Non-pigmented ciliary epithelial cell (primary cell): ENCODE data around the gene CUBN.

Source experiments
- DNase-seq: peaks from one replicate; pipeline ENCODE4 v3.0.0-alpha.2; 2010; ENCODE audit warnings: low read depth

The CUBN gene

GRCh38 chr10:16916496-16916895, 213.1 kb downstream of the CUBN start:
- DNase-seq = no peak

DNA sequence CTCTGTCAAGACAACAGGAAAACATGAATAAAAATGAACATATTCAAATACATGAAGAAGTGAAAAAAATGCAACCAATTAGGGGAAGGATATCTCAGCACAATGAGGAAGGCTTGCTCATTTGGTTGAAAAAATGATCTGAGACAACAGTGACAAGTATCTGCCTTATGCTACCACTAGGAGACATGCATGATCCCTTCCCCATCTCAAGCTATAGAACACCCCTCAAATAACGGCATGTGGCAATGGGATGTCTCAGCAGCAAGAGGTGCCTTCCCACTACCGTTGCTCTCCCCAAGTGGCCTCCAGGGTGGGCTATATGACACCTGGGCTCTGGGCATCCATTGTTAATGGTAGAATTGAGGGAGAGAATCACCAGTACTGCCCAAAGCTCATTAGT, 214.3 kb downstream of the CUBN start:
- no peak for DNase-seq

- no peak for DNase-seq
These were observed 216.3 kb downstream of the CUBN start for GRCh38 chr10:16913266-16913665.

GRCh38 chr10:16910793-16911164, 218.8 kb downstream of the CUBN start:
- no peak for DNase-seq

GRCh38 chr10:16909961-16910792, 219.4 kb downstream of the CUBN start:
- DNase-seq = no peak

DNA sequence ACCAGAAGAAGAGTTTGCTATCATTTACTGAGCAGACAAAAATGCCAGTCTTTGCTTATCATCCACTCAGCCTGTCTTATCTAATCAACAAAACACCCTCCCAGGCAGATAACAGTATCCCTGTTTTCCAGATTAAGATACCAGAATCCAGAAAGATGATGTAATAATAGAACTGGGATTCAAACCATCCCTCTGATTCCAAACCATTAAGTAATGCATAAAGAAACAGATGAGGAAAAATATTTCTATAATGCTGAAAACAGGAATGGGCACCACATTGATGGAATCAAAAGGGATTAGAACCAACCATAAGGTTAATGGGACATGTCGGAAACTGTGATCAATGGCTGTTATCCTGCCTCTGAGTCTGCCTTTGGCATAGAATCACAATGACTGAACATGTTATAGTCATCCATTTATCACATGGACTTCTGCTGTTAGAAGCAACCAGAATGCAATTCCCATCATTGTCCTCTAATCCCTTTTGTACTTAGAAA, 220.3 kb downstream of the CUBN start:
- DNase-seq = no peak

- no peak for DNase-seq
These were observed 221.9 kb downstream of the CUBN start for GRCh38 chr10:16907687-16908086.

DNA sequence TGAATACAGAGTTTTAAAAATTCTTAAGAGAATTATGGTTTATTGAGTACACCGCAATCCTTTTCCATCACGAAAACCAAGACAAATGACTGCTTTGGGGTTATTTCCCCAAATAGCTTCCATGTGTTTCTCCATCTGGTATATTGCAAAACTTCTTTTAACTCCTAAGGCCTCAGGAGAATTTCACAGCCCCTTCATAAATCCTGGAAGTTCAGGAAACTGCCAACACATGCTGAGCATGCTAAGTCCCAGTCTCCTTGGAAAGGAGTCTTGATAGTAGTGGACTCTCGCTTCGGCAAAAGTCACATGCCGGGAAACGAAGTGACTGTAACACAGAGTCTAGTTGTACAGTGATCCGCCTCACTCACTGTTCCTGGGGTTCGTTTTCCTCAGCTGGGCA, 224.3 kb downstream of the CUBN start:
- DNase-seq = no peak

DNA sequence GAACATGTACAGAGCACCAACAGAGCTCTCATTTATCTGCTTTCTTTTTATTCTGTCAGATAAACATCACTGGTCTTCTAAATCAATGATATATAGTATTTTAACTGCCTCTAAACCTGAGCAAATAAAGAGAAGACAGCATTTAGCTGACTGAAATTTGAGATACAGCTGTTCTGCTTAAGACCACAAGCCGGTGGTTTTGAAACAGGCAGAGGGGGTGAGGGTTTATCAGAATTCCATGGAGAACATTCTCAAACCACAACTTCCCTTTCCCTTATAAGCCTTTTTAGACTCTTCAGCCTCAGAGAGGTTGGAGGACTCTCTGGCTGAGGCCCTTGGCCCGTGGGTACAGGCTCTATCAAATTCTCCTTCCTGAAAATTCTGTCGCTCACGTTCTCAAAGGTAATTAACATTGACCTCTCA, 225.0 kb downstream of the CUBN start:
- peak; percentile 79 for DNase-seq

GRCh38 chr10:16904049-16904448, 225.6 kb downstream of the CUBN start:
- DNase-seq = no peak

DNA sequence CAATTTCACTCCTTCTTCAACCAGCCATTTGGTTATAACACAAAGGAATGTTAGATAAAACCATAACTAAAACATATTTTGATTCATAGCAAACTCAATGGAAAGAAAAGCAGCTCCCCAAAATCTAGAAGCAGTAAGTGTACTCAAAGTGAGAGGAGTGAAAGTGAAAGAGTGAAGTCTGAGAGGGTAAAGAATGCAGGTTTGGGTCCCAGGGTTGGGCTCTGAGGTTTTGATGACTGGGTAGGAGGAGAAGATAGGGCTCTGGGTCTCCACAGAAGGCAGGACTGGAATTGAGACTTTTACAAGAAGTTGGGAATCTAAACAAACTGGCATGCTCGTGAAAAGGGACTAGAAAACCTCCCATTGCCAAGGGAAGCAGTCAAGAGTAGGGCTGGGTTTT, 227.0 kb downstream of the CUBN start:
- DNase-seq = no peak

- no peak for DNase-seq
These were observed 228.5 kb downstream of the CUBN start for GRCh38 chr10:16901106-16901505.

GRCh38 chr10:16896993-16897392, 232.6 kb downstream of the CUBN start:
- no peak for DNase-seq

DNA sequence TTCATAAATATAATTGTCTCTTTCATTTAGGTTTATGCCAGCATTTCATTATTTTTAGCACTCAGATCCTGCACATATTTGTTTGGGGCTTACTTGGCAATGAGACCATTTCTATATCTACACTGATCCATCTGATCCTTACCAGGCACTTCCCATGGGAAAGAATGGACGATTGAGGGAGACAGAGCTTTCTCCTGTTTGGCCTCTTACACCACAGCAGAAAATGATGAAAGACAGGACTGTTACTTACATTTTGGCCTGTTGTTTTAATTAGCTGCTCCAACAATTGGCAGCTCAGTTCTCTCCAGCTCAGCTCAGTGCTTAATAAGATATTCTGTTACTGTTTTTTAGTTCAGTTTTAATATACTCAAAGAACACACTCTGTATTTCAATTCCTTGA, 234.8 kb downstream of the CUBN start:
- no peak for DNase-seq

- no peak for DNase-seq
These were observed 235.9 kb downstream of the CUBN start for GRCh38 chr10:16893664-16894063.

- DNase-seq = peak; percentile 52
These were observed 238.0 kb downstream of the CUBN start for GRCh38 chr10:16891375-16892313.

GRCh38 chr10:16890691-16891090, 238.9 kb downstream of the CUBN start:
- no peak for DNase-seq

DNA sequence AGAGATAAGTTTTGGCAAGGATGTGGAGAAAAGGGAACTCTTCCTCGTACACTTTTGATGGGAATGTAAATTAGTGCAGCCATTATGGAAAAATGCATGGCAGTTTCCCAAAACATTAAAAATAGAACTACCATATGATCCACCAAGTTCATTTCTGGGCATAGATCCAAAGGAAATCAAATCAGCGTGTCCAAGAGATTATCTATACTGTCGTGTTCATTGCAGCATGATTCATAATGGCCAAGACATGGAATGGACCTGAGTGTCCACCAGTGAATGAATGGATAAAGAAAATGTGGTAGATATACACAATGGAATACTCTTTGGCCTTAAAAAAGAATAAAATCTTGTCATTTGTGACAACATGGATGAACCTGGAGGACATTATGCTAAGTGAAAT, 242.0 kb downstream of the CUBN start:
- DNase-seq = peak; percentile 76

- no peak for DNase-seq
These were observed 243.6 kb downstream of the CUBN start for GRCh38 chr10:16886031-16886430.

GRCh38 chr10:16884497-16884896, 245.1 kb downstream of the CUBN start:
- no peak for DNase-seq

DNA sequence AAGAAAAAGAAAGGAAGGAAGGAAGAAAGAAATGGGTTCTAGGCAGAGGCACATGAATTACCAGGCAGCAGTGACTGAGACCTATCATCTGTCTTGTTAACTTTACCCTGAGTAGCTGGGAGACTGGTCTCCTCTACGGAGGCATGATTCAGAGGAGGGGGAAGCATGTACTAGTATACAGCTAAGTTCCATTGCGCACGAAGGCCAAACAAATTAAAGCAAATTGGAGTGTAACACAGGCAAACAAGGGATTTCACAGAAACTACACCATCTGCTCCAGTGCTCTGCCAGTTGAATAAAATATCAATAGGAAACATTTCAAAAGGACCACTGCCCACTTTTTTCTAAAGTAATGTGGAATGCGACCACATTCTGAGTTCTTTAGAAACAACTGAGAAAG, 246.5 kb downstream of the CUBN start:
- DNase-seq = no peak

DNA sequence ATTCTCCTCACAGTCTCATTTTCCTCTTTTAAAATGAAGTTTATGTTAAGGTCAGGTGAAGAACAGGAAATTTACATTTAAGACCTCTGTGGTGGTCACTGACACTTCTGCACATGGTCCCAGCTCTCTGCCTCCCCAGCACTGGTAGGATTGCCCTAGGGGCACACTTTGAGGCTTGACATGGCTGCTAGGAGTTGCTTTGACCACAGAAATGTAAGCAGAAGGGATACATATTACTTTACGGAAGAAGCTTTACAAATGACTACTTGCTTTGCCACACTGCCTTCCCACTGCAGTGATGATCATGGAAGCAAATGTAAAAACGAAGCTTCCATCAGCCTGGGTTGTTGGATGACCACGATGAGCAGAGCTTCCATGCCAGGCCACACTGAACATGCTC, 259.3 kb downstream of the CUBN start:
- DNase-seq = no peak

GRCh38 chr10:16867990-16868389, 261.6 kb downstream of the CUBN start:
- no peak for DNase-seq
